ENCODE data around the gene NALCN.

The NALCN gene

DNA sequence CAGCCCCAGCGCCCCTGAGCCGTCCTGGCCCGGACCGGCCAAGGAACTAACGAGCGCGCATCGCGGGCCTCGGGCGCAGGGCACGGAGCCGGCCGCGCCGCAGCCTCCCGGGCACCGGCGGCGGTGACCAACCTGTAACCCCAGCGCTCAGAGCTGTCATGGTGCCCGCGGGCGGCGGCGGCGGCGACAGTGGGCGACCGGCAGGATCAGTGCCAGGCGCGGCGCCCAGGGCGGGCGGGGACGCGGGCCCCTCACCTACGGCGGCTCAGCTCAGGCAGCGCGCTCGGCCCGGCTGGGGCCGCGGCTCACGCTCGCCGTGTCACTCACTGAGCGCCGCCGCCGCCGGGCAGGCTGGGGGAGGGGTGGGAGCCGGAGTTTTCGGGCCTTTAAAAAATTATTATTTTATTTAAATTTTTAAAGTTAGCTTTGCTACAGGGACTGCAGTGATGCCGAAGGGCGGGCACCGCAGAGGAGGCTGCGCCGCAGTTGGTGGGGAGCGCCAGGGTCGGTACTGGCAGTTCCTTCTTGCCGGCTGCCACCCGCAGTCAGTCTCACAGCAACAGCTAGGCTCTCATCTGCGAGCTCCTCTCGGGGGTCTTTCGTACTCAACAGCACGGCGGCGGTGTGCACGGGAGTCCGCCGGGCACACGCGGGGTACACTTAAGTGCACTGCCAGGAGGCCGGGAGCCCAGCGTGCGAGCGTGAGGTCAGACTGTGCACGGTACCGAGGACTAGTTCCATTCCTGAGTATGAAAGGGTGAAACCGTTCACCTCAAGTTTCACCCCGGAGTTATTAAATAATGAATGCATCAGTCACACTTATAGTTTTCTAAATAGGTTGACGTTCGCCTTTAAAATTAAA lies at the start of gene NALCN:
Gene NALCN (minus strand): TSS at position 328 of the 862 bp plus-strand sequence. CDS start 17,382 bp downstream, outside the sequence.
- no peak within 1 kb of the TSS for H3K4me3 ChIP-seq (ENCODE audit: low read depth, low read length)
- TF ChIP-seq CTCF (IDR thresholded peaks at IDR 0.05; ENCODE audit: borderline replicate concordance, insufficient read depth, low read depth, low read length) = no peak

- TF ChIP-seq CTCF (IDR thresholded peaks at IDR 0.05; ENCODE audit: borderline replicate concordance, insufficient read depth, low read depth, low read length) = no peak
- H3K4me3 ChIP-seq (ENCODE audit: low read depth, low read length) = no peak overlapping the region
These were observed 49.6 kb upstream of the NALCN start for GRCh38 chr13:101465877-101466276.

DNA sequence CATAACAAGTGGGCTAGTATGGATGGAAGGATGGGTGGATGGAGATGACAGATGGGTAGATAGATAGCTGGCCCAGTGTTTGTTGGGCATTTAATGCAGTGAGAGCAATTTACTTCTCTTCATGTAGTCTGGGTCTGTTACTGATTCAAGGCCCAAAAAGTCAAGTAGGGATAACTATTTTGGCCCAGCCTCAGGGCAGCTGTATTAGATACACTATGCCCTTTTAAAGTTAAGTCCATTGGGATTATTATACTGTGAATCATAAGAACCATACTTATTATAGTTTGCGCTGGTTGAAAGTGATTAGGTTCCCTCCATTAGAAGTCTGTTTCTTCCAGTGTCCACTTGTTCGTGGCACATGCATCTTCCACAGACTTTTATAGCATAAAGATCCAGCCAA lies 40.9 kb upstream of the NALCN start:
- no peak overlapping the region for H3K4me3 ChIP-seq (ENCODE audit: low read depth, low read length)
- TF ChIP-seq CTCF (IDR thresholded peaks at IDR 0.05; ENCODE audit: borderline replicate concordance, insufficient read depth, low read depth, low read length) = no peak

GRCh38 chr13:101455863-101456262 lies 39.6 kb upstream of the NALCN start:
- no peak overlapping the region for H3K4me3 ChIP-seq (ENCODE audit: low read depth, low read length)
- TF ChIP-seq CTCF (IDR thresholded peaks at IDR 0.05; ENCODE audit: borderline replicate concordance, insufficient read depth, low read depth, low read length) = no peak

DNA sequence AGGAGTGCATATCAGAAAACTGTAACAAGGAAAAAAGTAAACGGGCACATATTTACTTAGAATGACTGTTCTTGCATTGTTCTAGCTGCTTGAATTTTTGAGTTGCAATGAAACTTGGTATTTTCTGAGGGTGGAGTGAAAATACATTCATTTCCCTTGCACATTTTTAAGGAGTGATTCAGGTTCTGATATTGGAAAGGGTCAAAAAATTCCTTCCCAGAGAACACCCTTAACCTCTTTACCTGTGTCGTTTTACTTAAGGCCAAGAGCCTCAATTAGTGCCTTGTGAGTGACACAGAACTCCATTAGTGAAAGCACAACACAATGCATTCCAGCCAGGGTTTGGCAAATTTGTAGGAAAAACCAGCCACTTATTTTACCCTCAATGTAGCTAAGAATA lies 38.5 kb upstream of the NALCN start:
- no peak overlapping the region for H3K4me3 ChIP-seq (ENCODE audit: low read depth, low read length)

DNA sequence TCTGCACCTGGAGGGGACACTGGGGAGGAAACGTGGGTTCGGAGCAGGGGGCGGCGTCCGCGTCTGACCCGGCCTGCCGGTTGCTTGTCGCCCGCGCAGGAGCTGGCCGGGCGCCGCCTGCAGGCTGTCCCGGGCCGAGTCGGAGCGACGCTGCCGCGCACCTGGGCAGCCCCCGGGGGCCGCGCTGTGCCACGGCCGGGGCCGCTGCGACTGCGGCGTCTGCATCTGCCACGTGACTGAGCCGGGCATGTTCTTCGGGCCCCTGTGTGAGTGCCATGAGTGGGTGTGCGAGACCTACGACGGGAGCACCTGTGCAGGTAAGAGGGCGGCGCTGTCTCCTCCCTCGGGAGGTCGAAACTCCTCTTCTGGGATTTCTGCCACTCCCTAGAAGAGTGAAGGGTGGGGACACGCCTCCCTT lies 37.5 kb upstream of the NALCN start:
- H3K4me3 ChIP-seq (ENCODE audit: low read depth, low read length) = no peak overlapping the region

More for the DNA sequence above, 38.5 kb upstream of the NALCN start:
- no peak for TF ChIP-seq CTCF (IDR thresholded peaks at IDR 0.05; ENCODE audit: borderline replicate concordance, insufficient read depth, low read depth, low read length)

More for the DNA sequence above, 37.5 kb upstream of the NALCN start:
- TF ChIP-seq CTCF (IDR thresholded peaks at IDR 0.05; ENCODE audit: borderline replicate concordance, insufficient read depth, low read depth, low read length) = no peak
